OCI-LY1 (cell line): ENCODE measurements around the gene POPDC3.

Source experiments
- EZH2 ChIP-seq: fragments of 200-600 bp; sonication (generic), shearing (Covaris generic); IDR thresholded peaks from 2 replicates; pipeline ENCODE4 v1.8.0; 2017; ENCODE audit warnings: borderline replicate concordance, mixed run types, mild to moderate bottlenecking, antibody characterized with exemption, low read length, moderate library complexity, mixed read lengths
- TF ChIP-seq, protein P1 (sequence below): fragments of 200-600 bp; sonication (generic), shearing (Covaris generic); IDR thresholded peaks from 2 replicates; pipeline ENCODE4 v1.5.1; 2017; ENCODE audit warnings: mild to moderate bottlenecking, antibody characterized with exemption, low read length, moderate library complexity, mixed read lengths

DNA sequence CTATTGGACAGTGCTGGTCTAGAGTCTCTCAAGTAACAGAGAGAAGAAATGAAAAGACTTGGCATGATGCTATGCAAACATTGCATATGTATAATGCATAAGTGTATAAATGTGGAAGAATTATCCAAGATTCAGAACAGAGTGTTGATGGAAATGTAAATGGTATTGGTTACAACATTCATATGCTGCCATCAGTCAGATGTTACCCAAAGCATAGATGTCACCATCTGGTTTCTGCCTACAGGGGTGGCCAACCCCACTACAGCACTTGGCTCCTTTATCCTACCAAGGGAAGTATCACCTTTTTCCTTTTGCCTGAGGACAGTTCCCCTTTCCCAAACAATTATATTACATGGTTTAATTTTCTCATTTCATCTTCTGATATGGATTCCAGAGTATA lies 11.9 kb downstream of the POPDC3 start:
- TF ChIP-seq, protein P1, sequence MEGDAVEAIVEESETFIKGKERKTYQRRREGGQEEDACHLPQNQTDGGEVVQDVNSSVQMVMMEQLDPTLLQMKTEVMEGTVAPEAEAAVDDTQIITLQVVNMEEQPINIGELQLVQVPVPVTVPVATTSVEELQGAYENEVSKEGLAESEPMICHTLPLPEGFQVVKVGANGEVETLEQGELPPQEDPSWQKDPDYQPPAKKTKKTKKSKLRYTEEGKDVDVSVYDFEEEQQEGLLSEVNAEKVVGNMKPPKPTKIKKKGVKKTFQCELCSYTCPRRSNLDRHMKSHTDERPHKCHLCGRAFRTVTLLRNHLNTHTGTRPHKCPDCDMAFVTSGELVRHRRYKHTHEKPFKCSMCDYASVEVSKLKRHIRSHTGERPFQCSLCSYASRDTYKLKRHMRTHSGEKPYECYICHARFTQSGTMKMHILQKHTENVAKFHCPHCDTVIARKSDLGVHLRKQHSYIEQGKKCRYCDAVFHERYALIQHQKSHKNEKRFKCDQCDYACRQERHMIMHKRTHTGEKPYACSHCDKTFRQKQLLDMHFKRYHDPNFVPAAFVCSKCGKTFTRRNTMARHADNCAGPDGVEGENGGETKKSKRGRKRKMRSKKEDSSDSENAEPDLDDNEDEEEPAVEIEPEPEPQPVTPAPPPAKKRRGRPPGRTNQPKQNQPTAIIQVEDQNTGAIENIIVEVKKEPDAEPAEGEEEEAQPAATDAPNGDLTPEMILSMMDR: no peak
- no peak for TF ChIP-seq EZH2
